ENCODE results near the gene EDARADD. TPM values are rescaled to one million over a fixed set of nuclear protein-coding genes. Genes with fewer than 3 reads are reported as not detected.
A peak's percentile ranks its signal among the peaks of the same experiment; 100 is the strongest.

Gene EDARADD
- polyA plus RNA-seq, 1 donor (not counting 4 experiments of a cell fraction or from before 2014, with no cell fraction given), result 12.3 TPM

- peak overlapping the region; percentile 91 for H3K9ac ChIP-seq (ENCODE audit: control insufficient read depth, extremely low read depth, insufficient read depth, low read length)
- H3K27me3 ChIP-seq (ENCODE audit: control insufficient read depth, extremely low read depth, insufficient read depth, low read length), result no peaks in the 10 kb centered on the region
- dilution Hi-C loops (cut with MboI; ENCODE audit: extremely low pct_ligation_motif_present, low sequenced_read_pairs), result no loop called here
- H3K79me2 ChIP-seq (ENCODE audit: control insufficient read depth, insufficient read depth, low read length), result peaks cover 15% of the 10 kb centered on the region
- no peaks in the 10 kb centered on the region for H4K20me1 ChIP-seq (ENCODE audit: control insufficient read depth, extremely low read depth, insufficient read depth, low read length)
- H3K4me2 ChIP-seq (ENCODE audit: control insufficient read depth, extremely low read depth, insufficient read depth, low read depth, low read length), result peak overlapping the region; percentile 95
- no peaks in the 10 kb centered on the region for H3K9me3 ChIP-seq (ENCODE audit: control insufficient read depth, low read depth, low read length)
- peaks cover 10% of the 10 kb centered on the region for H3K4me1 ChIP-seq (ENCODE audit: control insufficient read depth, extremely low read depth, insufficient read depth, low read length)
- FAIRE-seq (peak; percentile 51), DNase-seq (ENCODE audit: low read depth, low spot score) (no peak)
- H3K36me3 ChIP-seq (ENCODE audit: control insufficient read depth in 2 of 2, extremely low read depth in 1 of 2, insufficient read depth in 2 of 2, low read length in 2 of 2), result peaks cover 3 to 4% of the 10 kb centered on the region in 2 experiments
- H3K27ac ChIP-seq (ENCODE audit: control insufficient read depth, insufficient read depth, low read length), result peak overlapping the region; percentile 88
- peak overlapping the region; percentile 98 for H2AFZ ChIP-seq (ENCODE audit: control insufficient read depth, low read length)
- H3K4me3 ChIP-seq (ENCODE audit: control insufficient read depth in 2 of 3, extremely low read depth in 1 of 3, insufficient read depth in 2 of 3, low read depth in 1 of 3, low read length in 3 of 3), result peak overlapping the region; percentile 93 to 99 (median 96)
- TF ChIP-seq CTCF (optimal IDR thresholded peaks at IDR 0.05 in 1 of 3, IDR thresholded peaks at IDR 0.05 in 1 of 3, conservative IDR thresholded peaks at IDR 0.05 in 1 of 3; ENCODE audit: extremely low read depth in 1 of 3, insufficient read depth in 2 of 3, low read length in 3 of 3) (no peak), EZH2 (IDR thresholded peaks at IDR 0.05; ENCODE audit: low read length) (no peak)
- H3K9me1 ChIP-seq (ENCODE audit: control insufficient read depth, extremely low read depth, insufficient read depth, low read length), result no peaks in the 10 kb centered on the region
These were observed 130.2 kb downstream of the EDARADD start for GRCh38 chr1:236524142-236524894.

GRCh38 chr1:236524895-236525184, 130.8 kb downstream of the EDARADD start:
- H3K9ac ChIP-seq (ENCODE audit: control insufficient read depth, extremely low read depth, insufficient read depth, low read length), result peak overlapping the region; percentile 91
- H3K4me2 ChIP-seq (ENCODE audit: control insufficient read depth, extremely low read depth, insufficient read depth, low read depth, low read length), result peak overlapping the region; percentile 95
- no peak for FAIRE-seq
- peaks cover 15% of the 10 kb centered on the region for H3K79me2 ChIP-seq (ENCODE audit: control insufficient read depth, insufficient read depth, low read length)
- peaks cover 3 to 4% of the 10 kb centered on the region in 2 experiments for H3K36me3 ChIP-seq (ENCODE audit: control insufficient read depth in 2 of 2, extremely low read depth in 1 of 2, insufficient read depth in 2 of 2, low read length in 2 of 2)
- H2AFZ ChIP-seq (ENCODE audit: control insufficient read depth, low read length), result peak overlapping the region; percentile 98
- H3K9me1 ChIP-seq (ENCODE audit: control insufficient read depth, extremely low read depth, insufficient read depth, low read length), result no peaks in the 10 kb centered on the region
- TF ChIP-seq EZH2 (IDR thresholded peaks at IDR 0.05; ENCODE audit: low read length) (no peak), CTCF (optimal IDR thresholded peaks at IDR 0.05 in 1 of 3, IDR thresholded peaks at IDR 0.05 in 1 of 3, conservative IDR thresholded peaks at IDR 0.05 in 1 of 3; ENCODE audit: extremely low read depth in 1 of 3, insufficient read depth in 2 of 3, low read length in 3 of 3) (no peak)
- dilution Hi-C loops (cut with MboI; ENCODE audit: extremely low pct_ligation_motif_present, low sequenced_read_pairs), result no loop called here
- no peak for DNase-seq (ENCODE audit: low read depth, low spot score)
- peaks cover 10% of the 10 kb centered on the region for H3K4me1 ChIP-seq (ENCODE audit: control insufficient read depth, extremely low read depth, insufficient read depth, low read length)
- H3K9me3 ChIP-seq (ENCODE audit: control insufficient read depth, low read depth, low read length), result no peaks in the 10 kb centered on the region
- H4K20me1 ChIP-seq (ENCODE audit: control insufficient read depth, extremely low read depth, insufficient read depth, low read length), result no peaks in the 10 kb centered on the region
- H3K27me3 ChIP-seq (ENCODE audit: control insufficient read depth, extremely low read depth, insufficient read depth, low read length), result no peaks in the 10 kb centered on the region
- H3K4me3 ChIP-seq (ENCODE audit: control insufficient read depth in 2 of 3, extremely low read depth in 1 of 3, insufficient read depth in 2 of 3, low read depth in 1 of 3, low read length in 3 of 3), result peak overlapping the region; percentile 93 to 99 (median 96)
- peak overlapping the region; percentile 88 for H3K27ac ChIP-seq (ENCODE audit: control insufficient read depth, insufficient read depth, low read length)

Data from keratinocyte (primary cell).